ENCODE measurements around the gene ZNF532.

GRCh38 chr18:58960508-58960907, 95.8 kb downstream of the ZNF532 start:
- no peak for TF ChIP-seq CTCF (IDR thresholded peaks at IDR 0.05)
- no peak for TF ChIP-seq POLR2A (IDR thresholded peaks at IDR 0.05)

All from Peyer's patch (tissue), 4 donors.